Measurements from ENCODE around the gene PTGIR.

- TF ChIP-seq MAZ (IDR thresholded peaks at IDR 0.05; ENCODE audit: borderline replicate concordance, low read depth, low read length) (no peak), ZSCAN20 (CRISPR knock-in tag; IDR thresholded peaks at IDR 0.05) (no peak), MYC (IDR thresholded peaks at IDR 0.05; ENCODE audit: borderline replicate concordance, low read length) (no peak), CEBPB (IDR thresholded peaks at IDR 0.05) (no peak), EP300 (IDR thresholded peaks at IDR 0.05) (no peak), POLR2A (IDR thresholded peaks at IDR 0.05; ENCODE audit: low read length) (no peak), CTCF (IDR thresholded peaks at IDR 0.05) (no peak), HMGXB4 (CRISPR knock-in tag; IDR thresholded peaks at IDR 0.05; ENCODE audit: borderline replicate concordance) (no peak), EHMT2 (IDR thresholded peaks at IDR 0.05; ENCODE audit: low read depth) (no peak), CHD2 (IDR thresholded peaks at IDR 0.05; ENCODE audit: low read length, partially characterized antibody) (no peak), NR3C1 (IDR thresholded peaks at IDR 0.05) (no peak)
Measured at GRCh38 chr19:46631481-46631880, 6.6 kb upstream of the PTGIR start.

Measured in A549 (cell line).